ENCODE results near the gene WSCD1.

GRCh38 chr17:6102615-6103014, 32.4 kb downstream of the WSCD1 start:
- no peak for TF ChIP-seq POLR2A (IDR thresholded peaks at IDR 0.05)
- TF ChIP-seq CTCF (IDR thresholded peaks at IDR 0.05) = no peak
- TF ChIP-seq EP300 (IDR thresholded peaks at IDR 0.05) = no peak
